ENCODE results near the gene TRUB1.

TRUB1 gene

GRCh38 chr10:114982989-114983388 lies 45.0 kb downstream of the TRUB1 start:
- no peak for DNase-seq

DNA sequence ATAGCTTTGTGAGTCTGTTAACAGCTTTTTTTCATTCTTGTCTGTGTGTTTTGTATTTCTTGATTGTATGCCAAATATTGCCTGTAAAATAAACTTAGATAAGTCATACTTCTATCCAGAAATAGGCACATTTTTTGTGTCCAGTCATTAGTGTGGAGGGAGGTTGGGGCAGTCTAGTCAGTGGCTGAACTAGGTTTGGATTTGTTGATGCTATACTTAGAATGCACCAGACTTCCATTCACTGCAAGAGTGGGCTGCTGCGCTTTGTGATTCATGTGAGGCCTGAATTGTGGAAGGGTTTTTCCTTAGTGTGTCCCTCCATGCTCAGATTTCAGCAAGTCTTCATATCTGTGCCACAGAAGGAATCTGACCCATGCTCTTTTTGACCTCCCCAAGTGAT lies 50.0 kb downstream of the TRUB1 start:
- DNase-seq = no peak

DNA sequence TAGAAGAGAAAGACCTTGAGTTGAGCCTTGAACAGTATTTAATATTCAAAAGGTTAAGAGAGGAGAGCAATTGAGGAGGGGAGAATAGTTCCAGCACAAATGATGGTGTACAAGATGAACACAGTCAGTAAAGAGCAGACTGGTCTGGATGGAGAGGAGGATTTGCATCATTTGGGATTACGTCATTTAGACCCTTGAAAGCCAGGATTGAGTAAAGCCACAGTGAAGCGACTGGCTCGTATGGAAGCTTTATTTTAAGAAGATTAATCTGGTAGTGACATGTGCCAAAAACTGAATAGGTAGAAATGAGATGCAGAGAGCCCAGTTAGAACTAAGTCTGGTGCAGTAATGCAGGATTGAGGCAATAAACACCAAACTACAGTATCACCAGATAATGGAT lies 52.6 kb downstream of the TRUB1 start:
- DNase-seq = no peak

DNA sequence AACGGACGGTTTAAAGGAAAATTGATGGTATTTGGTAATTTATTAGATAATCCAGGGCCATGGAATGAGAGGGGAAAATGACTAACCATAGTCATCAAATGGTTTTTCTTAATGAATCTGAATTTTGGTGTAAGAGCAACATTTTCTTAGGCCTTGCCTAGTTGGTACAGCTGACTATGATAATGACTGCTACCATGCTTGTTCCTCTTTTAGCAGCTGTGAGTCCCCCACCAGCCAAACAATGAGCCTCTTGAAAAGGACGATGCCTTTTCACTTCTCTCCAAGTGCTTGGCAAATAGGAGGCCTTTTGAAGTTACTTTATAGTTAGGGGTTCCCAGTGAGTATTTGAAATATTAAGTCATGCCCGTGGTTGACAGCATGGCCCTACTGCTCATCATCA lies 53.0 kb downstream of the TRUB1 start:
- DNase-seq = no peak

- no peak for DNase-seq
These were observed 54.3 kb downstream of the TRUB1 start for GRCh38 chr10:114992189-114992775.

DNA sequence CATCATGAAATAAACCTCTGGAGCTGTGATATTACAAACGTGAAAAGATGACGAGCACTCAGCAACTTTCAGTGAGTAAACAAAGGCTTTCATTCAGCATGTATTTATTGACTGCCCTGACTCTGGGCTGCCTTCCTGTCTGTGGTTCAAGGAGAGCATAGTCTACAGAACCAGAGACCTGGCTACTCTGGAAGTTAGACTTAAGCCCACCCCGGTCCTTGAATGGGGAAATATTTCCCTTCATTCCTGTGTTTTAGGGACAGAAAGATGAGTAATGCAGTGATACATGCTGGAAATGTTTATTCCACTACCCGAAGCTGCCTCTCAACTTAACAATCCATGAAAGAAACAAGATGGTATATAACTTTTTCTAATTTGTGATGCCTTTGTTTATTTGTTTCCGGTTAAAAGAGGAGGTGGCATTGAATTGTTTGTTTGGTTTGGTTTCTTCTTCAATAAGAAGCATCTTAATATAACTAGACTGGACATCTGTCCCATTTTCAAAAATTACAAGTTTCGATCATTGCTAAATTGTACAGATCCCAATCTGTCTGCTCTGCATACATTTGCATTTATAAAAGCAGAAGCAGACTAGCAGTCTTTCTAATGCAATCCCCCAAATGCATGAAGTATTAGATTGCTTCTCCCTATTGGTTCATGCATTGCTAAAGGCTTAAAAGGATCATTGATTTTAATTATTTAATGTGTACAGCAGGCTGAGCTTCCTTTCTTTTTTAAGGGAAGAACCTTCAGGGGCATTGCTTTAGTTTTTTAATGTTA lies 57.7 kb downstream of the TRUB1 start:
- DNase-seq = no peak

DNA sequence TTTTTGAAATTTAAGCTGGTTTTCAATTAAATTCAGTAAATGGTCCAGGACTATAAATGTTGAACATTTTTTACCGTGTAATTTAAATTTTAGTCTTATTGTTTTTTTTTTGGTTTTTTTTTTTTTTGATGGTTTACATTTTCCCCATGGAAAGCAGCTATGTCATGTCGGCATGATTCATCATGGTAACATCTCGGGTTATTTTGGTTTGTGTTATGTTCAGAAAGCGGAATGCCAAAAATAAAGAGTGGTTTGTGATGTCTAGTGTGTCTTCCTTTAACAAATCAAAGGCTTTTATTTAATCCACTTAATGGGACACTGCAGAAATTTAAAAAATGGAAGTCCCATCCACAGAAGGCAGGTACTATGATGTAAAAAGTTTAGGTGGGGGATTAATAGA lies 58.5 kb downstream of the TRUB1 start:
- no peak for DNase-seq

DNA sequence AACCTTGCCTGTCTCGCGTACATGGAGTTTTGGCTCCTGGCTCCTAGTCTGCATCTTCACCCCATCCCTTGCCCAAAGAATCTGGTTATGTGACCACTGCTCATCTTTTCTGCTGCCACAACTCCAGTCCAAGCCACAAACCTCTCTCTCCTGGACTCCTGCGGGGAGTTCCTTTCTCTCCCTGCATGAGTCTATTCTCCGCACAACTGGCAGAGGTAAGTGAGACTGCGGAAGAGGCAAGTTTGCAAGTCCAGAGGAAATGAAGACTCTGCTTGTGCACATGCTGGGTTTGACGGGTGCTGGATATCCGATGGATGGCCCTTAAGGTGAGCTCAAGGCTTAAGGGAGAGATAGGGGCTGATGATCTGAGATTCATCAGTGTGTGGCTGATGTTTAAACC lies 61.0 kb downstream of the TRUB1 start:
- DNase-seq = no peak

GRCh38 chr10:115001506-115002381 lies 63.7 kb downstream of the TRUB1 start:
- DNase-seq = no peak

GRCh38 chr10:115003396-115003795 lies 65.4 kb downstream of the TRUB1 start:
- DNase-seq = no peak

DNA sequence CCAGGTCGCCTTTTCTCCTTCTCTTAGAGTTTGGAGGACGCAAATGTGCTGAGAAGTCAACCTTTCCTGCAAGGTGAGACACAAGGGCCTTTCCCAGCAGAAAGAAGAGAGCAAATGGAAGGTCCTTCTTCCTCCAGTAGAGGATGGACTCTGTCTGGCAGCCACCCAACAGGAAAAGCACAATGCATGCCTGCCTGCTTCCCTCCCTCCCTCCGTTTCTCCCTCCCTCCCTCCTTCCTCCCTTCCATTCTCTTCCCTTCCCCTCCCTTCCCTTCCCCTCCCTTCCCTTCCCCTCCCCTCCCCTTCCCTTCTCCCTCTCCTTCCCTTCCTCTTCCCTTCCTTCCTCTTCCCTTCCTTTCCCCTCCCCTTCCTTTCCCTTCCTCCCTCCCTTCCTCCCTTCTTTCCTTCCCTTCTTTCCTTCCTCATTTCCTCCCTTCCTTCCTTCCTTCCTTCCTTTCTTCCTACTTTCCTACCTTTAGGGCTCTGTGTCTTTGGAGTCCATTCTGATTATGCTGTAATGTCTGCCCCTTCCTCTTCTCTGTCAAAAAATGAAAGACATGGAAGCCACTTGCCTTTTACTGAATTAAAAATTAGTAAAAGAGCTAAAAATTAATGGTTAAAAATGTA lies 66.4 kb downstream of the TRUB1 start:
- DNase-seq = no peak

- DNase-seq = no peak
These were observed 67.8 kb downstream of the TRUB1 start for GRCh38 chr10:115005771-115006170.

- no peak for DNase-seq
These were observed 80.4 kb downstream of the TRUB1 start for GRCh38 chr10:115018185-115018931.

DNA sequence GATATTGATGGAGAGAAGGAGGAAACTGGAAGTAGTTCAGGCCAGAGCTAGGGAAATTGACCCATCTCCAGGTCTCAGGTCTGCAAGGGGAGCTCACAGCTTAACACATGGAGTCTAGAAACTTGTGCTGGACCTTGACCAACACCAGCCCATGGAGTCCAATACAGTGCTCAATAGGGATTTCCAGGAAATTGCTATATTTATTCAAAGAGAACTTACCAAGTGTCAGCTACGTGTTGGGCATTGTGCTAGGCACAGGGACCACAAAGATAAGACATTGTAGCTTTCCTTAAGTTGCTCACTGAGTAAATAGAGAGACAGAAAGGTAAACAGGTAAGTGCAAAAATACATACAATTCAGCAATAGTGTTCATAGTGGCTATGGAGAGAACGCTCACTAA lies 82.5 kb downstream of the TRUB1 start:
- no peak for DNase-seq

DNA sequence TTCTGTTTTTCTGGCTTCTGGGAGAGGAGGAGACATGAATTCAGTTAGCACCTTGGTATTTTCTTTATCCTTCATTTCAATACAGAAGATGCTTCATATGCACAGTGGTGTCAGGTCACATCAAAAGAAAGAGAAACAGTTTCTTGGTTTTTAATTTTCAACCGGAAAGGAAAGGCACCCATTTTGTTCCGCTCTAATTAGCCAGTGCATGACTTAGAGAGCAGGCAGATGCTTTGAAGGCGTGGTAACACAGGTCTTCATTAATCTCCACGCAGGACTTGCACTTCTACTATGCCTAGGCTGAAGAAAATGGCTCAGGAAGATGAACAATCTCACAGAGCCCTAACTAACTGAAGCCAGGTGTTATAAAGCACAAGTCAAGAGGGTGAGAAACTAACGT lies 84.7 kb downstream of the TRUB1 start:
- no peak for DNase-seq

- no peak for DNase-seq
These were observed 85.7 kb downstream of the TRUB1 start for GRCh38 chr10:115023715-115024114.

DNA sequence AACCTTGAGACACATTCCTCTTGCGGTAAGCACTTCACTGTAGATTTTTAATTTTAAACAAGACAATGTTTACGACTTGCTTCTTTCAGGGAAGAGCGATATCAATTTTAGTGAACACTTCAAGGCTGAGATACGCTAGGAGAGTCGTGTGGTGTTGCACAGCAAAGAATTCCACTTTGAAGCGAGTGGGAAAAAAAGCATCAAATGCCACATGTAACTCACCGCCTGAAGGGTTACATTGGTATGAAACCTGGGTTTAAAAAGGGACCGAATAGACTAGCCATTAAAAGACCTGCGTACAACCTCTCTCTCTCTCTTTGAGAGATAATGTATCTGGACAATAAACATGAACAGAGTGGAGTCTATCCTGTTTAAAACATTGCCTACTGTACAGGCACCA lies 86.4 kb downstream of the TRUB1 start:
- no peak for DNase-seq

- DNase-seq = no peak
These were observed 88.2 kb downstream of the TRUB1 start for GRCh38 chr10:115026056-115026745.

DNA sequence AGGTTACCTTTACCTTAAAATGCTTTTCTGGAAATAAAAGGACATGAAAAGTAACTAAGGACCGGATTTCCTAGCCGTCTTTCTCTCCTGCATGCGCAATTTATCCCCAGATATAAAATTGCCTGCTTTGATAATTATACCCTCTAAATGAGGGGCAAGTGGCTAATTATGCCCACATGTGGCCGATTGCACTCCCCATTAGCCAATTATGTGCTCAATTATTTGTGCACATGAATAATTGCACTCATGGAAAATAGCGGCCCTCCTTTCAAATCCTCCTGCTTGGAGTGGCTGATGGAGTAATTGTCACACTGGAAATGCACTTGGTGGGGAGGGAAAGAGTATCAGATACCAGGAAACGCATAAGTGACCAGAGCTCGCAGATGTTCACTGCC lies 88.7 kb downstream of the TRUB1 start:
- no peak for DNase-seq

All from bone marrow (tissue), 2 donors.